ENCODE data around the gene HLA-G. TPM values are rescaled to one million over a fixed set of nuclear protein-coding genes. Genes with fewer than 3 reads are reported as not detected.

Gene HLA-G
- total and polyA plus RNA-seq, 2 of the 4 experiments (the other 2 are of a cell fraction) = not detected

- no TSS peak for BruUV-seq (replicated peaks)
- Histone ChIP-seq H3K4me2 (ENCODE audit: low read depth, low read length) (no peak overlapping the region), H3K4me3 (ENCODE audit: insufficient read depth, low read depth, low read length) (no peak overlapping the region), H3K9me1 (ENCODE audit: insufficient read depth, low read length) (no peaks in the 10 kb centered on the region), H2AK9ac (replicated peaks; ENCODE audit: low read depth, low read length, poor library complexity) (no peak overlapping the region), H2BK120ac (ENCODE audit: low read depth, low read length) (no peak overlapping the region), H3K14ac (replicated peaks; ENCODE audit: low read depth, low read length) (no peak overlapping the region), H2BK15ac (ENCODE audit: low read depth, low read length) (no peak overlapping the region), H4K91ac (ENCODE audit: insufficient read depth, low read depth, low read length) (no peak overlapping the region), H3K23ac (ENCODE audit: low read depth, low read length) (no peak overlapping the region), H4K5ac (ENCODE audit: low read depth, low read length) (no peak overlapping the region), H3K79me1 (ENCODE audit: low read depth in 1 of 2, low read length in 2 of 2) (no peaks in the 10 kb centered on the region), H3K27ac (ENCODE audit: insufficient read depth, low read length) (no peak overlapping the region), H2BK5ac (ENCODE audit: low read depth, low read length, poor library complexity, severe bottlenecking) (no peak overlapping the region), H3K9ac (ENCODE audit: low read depth, low read length) (no peak overlapping the region), H3K27me3 (ENCODE audit: control insufficient read depth, insufficient read depth, low read length) (peaks cover 2% of the 10 kb centered on the region; the same call in 1 of the 2 replicates), H3K4ac (ENCODE audit: low read depth, low read length) (no peak overlapping the region), H3K36me3 (ENCODE audit: control insufficient read depth, insufficient read depth, low read length) (no peaks in the 10 kb centered on the region), H2BK20ac (ENCODE audit: low read depth, low read length) (no peak overlapping the region), H3K56ac (ENCODE audit: extremely low read depth, insufficient read depth, low read length) (no peak overlapping the region), H3K9me3 (ENCODE audit: control insufficient read depth, insufficient read depth, low read length) (no peaks in the 10 kb centered on the region), H3K18ac (ENCODE audit: low read depth, low read length) (no peak overlapping the region), H2AFZ (replicated peaks; ENCODE audit: low read length, poor library complexity) (no peak overlapping the region), H3K4me1 (ENCODE audit: control insufficient read depth, insufficient read depth, low read length) (no peaks in the 10 kb centered on the region), H4K8ac (ENCODE audit: low read depth in 2 of 2, low read length in 2 of 2) (no peak overlapping the region), H4K20me1 (ENCODE audit: insufficient read depth, low read length) (no peaks in the 10 kb centered on the region), H2AK5ac (ENCODE audit: low read depth, low read length) (no peak overlapping the region)
- no peak for TF ChIP-seq POLR2A (IDR thresholded peaks at IDR 0.05; ENCODE audit: low read depth, low read length)
- no peak for TF ChIP-seq CEBPB (IDR thresholded peaks at IDR 0.05; ENCODE audit: low read depth, low read length)
- no peak for TF ChIP-seq USF2 (IDR thresholded peaks at IDR 0.05; ENCODE audit: low read depth, low read length)
- no peak for TF ChIP-seq CHD1 (IDR thresholded peaks at IDR 0.05; ENCODE audit: low read depth, low read length)
- no peak for TF ChIP-seq RFX5 (IDR thresholded peaks at IDR 0.05; ENCODE audit: low read depth, low read length)
- no peak for TF ChIP-seq NFE2L2 (IDR thresholded peaks at IDR 0.05; ENCODE audit: low read depth, low read length)
- TF ChIP-seq RAD21 (IDR thresholded peaks at IDR 0.05; ENCODE audit: low read length) = no peak
- TF ChIP-seq RCOR1 (IDR thresholded peaks at IDR 0.05; ENCODE audit: insufficient replicate concordance, low read length) = no peak
- TF ChIP-seq FOS (IDR thresholded peaks at IDR 0.05; ENCODE audit: low read depth, low read length) = no peak
- no peak for TF ChIP-seq CTCF (conservative IDR thresholded peaks at IDR 0.05; ENCODE audit: low read depth, low read length)
- TF ChIP-seq MAZ (IDR thresholded peaks at IDR 0.05; ENCODE audit: borderline replicate concordance, low read depth, low read length) = no peak
- no peak for TF ChIP-seq BHLHE40 (IDR thresholded peaks at IDR 0.05; ENCODE audit: low read depth, low read length)
- TF ChIP-seq MAFK (IDR thresholded peaks at IDR 0.05; ENCODE audit: low read depth, low read length) = no peak
- no peak for TF ChIP-seq MXI1 (IDR thresholded peaks at IDR 0.05; ENCODE audit: borderline replicate concordance, low read depth, low read length)
- no peak for TF ChIP-seq ELK1 (IDR thresholded peaks at IDR 0.05; ENCODE audit: borderline replicate concordance, low read depth, low read length)
- TF ChIP-seq SMC3 (IDR thresholded peaks at IDR 0.05; ENCODE audit: low read depth, low read length) = no peak
- dilution Hi-C loops (cut with HindIII; ENCODE audit: low sequenced_read_pairs, unreplicated experiment) (no loop called here), intact Hi-C loops (cut with micrococcal nuclease) (no loop called here), in situ Hi-C loops (cut with MboI; ENCODE audit: low sequenced_read_pairs) (no loop called here)
- CTCF ChIA-PET = interaction anchor here (1.2 kb wide), 1 partner anchor 9 kb away, joined by 4 read pairs; no protein-coding TSS in a partner anchor
- POLR2A ChIA-PET (ENCODE audit: unreplicated experiment) = no interaction called here
- DNase-seq (no peak), ATAC-seq (ENCODE audit: low read depth) (no peak)
Observed at GRCh38 chr6:29809249-29809648, 18.4 kb upstream of the HLA-G start.

Data from IMR-90 (cell line).